CD4-positive, alpha-beta T cell (primary cell): Measurements from ENCODE around the gene PACSIN3. TPM values are rescaled to one million over a fixed set of nuclear protein-coding genes. Genes with fewer than 3 reads are reported as not detected.
"Not testable (repeated sequence)": the region's sequence is repeated elsewhere in the genome, so short reads cannot be mapped to it uniquely, and the experiment has no call there.

ENCODE experiments used
- ATAC-seq: fragments of 200-7000 bp; cut with Tn5 transposase; one replicate; pipeline ENCODE4 v1.10.0; 2022; ENCODE audit warnings: mild to moderate bottlenecking; ENCODE audit not compliant: poor library complexity
- CTCF ChIA-PET: fragments of 350-600 bp; sonication (Branson Sonifier 250); formaldehyde crosslinking; loops from one replicate; lab custom pipeline; 2021; ENCODE audit warnings: antibody characterized with exemption, inconsistent platforms; lab: Charles Lee
- POLR2A ChIA-PET: fragments of 350-600 bp; sonication (Branson Sonifier 250); formaldehyde crosslinking; loops from one replicate; lab custom pipeline; 2021; ENCODE audit warnings: antibody characterized with exemption, inconsistent platforms; lab: Charles Lee
- DNase-seq, 14 experiments: peaks; one replicate each; pipeline ENCODE4 v3.0.0-alpha.2; 2013 to 2020; ENCODE audit warnings: mixed read lengths in 2 of 14
- H3K27ac ChIP-seq, 2 donors: one replicate each; pipeline versions ENCODE4 v1.5.1 to v1.7.0; 2013; ENCODE audit warnings: low read length in 2 of 2, low read depth in 1 of 2, mild to moderate bottlenecking in 1 of 2
- H3K27me3 ChIP-seq, 2 experiments: 1 replicate in 1 of 2; 2 replicates in 1 of 2; pipeline versions ENCODE4 v1.6.1 to v1.7.0; 2013; ENCODE audit warnings: low read length in 2 of 2, control low read depth in 1 of 2, mild to moderate bottlenecking in 1 of 2, moderate library complexity in 1 of 2; ENCODE audit not compliant: insufficient read depth in 2 of 2, control insufficient read depth in 1 of 2
- H3K36me3 ChIP-seq: one replicate; pipeline ENCODE4 v1.6.1; 2013; ENCODE audit warnings: low read length, control low read depth; ENCODE audit not compliant: insufficient read depth
- H3K4me1 ChIP-seq: one replicate; pipeline ENCODE4 v1.6.1; 2013; ENCODE audit warnings: low read length, control low read depth; ENCODE audit not compliant: insufficient read depth
- H3K4me3 ChIP-seq: one replicate; pipeline ENCODE4 v1.5.1; 2013; ENCODE audit warnings: mild to moderate bottlenecking, low read length, moderate library complexity
- H3K9me3 ChIP-seq, 2 experiments: 1 replicate in 1 of 2; 2 replicates in 1 of 2; pipeline versions ENCODE4 v1.6.1 to v1.7.0; 2013; ENCODE audit warnings: low read length in 2 of 2, mild to moderate bottlenecking in 2 of 2, control low read depth in 1 of 2, moderate library complexity in 1 of 2; ENCODE audit not compliant: control insufficient read depth in 1 of 2, insufficient read depth in 1 of 2
- H3K27ac Mint-ChIP-seq: one replicate; pipeline ENCODE4 v1.8.0; 2020; ENCODE audit warnings: mixed read lengths
- H3K27me3 Mint-ChIP-seq: one replicate; pipeline ENCODE4 v1.8.0; 2021; ENCODE audit warnings: mixed read lengths
- H3K36me3 Mint-ChIP-seq: one replicate; pipeline ENCODE4 v1.8.0; 2021; ENCODE audit warnings: low read depth, mixed read lengths
- H3K4me1 Mint-ChIP-seq: one replicate; pipeline ENCODE4 v1.8.0; 2021; ENCODE audit warnings: low read depth, mixed read lengths
- H3K4me3 Mint-ChIP-seq: one replicate; pipeline ENCODE4 v1.8.0; 2020; ENCODE audit warnings: mild to moderate bottlenecking, mixed read lengths
- H3K9me3 Mint-ChIP-seq: one replicate; pipeline ENCODE4 v1.8.0; 2020; ENCODE audit warnings: mixed read lengths
- intact Hi-C, 2 experiments: fragments of 100-400 bp; cut with DNase I in 1 of 2; cut with micrococcal nuclease in 1 of 2; formaldehyde crosslinking; loops; one replicate each; pipeline versions ENCODE4 v1.15.1 to v1.9.0; 2023 to 2025; cut with DNase I, micrococcal nuclease
- total RNA-seq, 174 experiments: library from RNA in 2 of 174; stranded (reverse) in 2 of 174; gene quantifications; one replicate each; pipeline ENCODE4 v1.2.3 and lab custom pipeline; 2021 to 2026
- TF ChIP-seq, protein P1 (sequence below): fragments of 200-600 bp; IDR thresholded peaks from one replicate; pipeline ENCODE4 v1.8.0; 2022; ENCODE audit warnings: antibody characterized with exemption, mild to moderate bottlenecking

The PACSIN3 gene
- total RNA-seq, 2 experiments from 2014 or later, result 0.27 TPM; not detected in 1

DNA sequence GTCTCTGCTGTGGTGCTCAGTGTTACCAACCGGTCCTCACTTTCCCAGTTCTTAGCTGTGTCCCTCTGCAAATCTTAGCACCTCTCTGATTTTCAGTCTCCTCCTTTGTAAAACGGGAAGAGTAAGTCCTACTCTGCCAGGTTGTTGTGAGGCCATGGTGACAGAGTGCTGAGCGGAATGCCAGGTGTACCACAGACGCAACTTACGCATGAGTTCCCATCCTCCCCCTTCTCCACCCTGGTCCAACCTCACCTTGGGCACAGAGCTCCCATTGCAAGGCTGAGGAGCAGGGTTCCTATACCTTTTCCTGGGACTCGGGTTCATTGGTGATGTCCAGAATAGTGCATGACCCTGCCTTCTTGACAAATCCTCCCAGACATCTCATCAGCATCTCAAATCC, 21.2 kb upstream of the PACSIN3 start:
- TF ChIP-seq, protein P1, sequence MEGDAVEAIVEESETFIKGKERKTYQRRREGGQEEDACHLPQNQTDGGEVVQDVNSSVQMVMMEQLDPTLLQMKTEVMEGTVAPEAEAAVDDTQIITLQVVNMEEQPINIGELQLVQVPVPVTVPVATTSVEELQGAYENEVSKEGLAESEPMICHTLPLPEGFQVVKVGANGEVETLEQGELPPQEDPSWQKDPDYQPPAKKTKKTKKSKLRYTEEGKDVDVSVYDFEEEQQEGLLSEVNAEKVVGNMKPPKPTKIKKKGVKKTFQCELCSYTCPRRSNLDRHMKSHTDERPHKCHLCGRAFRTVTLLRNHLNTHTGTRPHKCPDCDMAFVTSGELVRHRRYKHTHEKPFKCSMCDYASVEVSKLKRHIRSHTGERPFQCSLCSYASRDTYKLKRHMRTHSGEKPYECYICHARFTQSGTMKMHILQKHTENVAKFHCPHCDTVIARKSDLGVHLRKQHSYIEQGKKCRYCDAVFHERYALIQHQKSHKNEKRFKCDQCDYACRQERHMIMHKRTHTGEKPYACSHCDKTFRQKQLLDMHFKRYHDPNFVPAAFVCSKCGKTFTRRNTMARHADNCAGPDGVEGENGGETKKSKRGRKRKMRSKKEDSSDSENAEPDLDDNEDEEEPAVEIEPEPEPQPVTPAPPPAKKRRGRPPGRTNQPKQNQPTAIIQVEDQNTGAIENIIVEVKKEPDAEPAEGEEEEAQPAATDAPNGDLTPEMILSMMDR, result no peak
- intact Hi-C loops, result no loop called here
- H3K4me1 Mint-ChIP-seq, result no peaks in the 10 kb centered on the region
- H3K9me3 Mint-ChIP-seq, result no peaks in the 10 kb centered on the region
- H3K27me3 ChIP-seq, result no peaks in the 10 kb centered on the region
- no peak overlapping the region for H3K27ac Mint-ChIP-seq
- H3K27ac ChIP-seq, result no peak overlapping the region
- no peak overlapping the region for H3K4me3 ChIP-seq
- ChIA-PET CTCF (interaction anchor here (0.6 kb wide), 1 partner anchor 18 kb away, joined by 3 read pairs; no protein-coding TSS in a partner anchor), POLR2A (no interaction called here)
- H3K36me3 Mint-ChIP-seq, result no peaks in the 10 kb centered on the region
- H3K9me3 ChIP-seq, result no peaks in the 10 kb centered on the region
- H3K4me3 Mint-ChIP-seq, result no peak overlapping the region
- no peaks in the 10 kb centered on the region for H3K27me3 Mint-ChIP-seq
- no peak for DNase-seq
- no peaks in the 10 kb centered on the region for H3K4me1 ChIP-seq
- no peak for ATAC-seq
- H3K36me3 ChIP-seq, result no peaks in the 10 kb centered on the region

DNA sequence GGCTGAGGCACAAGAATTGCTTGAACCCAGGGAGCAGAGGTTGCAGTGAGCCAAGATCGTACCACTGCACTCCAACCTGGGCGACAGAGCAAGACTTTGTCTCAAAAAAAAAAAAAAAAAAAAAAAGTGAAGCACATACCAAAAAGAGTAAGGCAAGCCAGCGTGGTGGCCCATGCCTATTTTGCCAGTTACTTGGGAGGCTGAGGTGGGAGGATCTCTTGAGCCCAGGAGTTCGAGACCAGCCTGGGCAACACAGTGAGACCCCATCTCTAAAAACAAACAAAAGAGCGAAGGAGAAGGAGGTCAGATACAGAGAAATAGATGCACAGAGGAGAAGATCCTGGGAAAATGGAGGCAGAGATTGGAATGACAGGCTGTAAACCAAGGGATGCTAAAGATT, 20.3 kb upstream of the PACSIN3 start:
- H3K36me3 Mint-ChIP-seq, H3K4me1 ChIP-seq, H3K27ac Mint-ChIP-seq, H3K27ac ChIP-seq, H3K4me1 Mint-ChIP-seq, H3K27me3 ChIP-seq, ATAC-seq, H3K4me3 Mint-ChIP-seq, DNase-seq, intact Hi-C loops, H3K9me3 Mint-ChIP-seq, H3K27me3 Mint-ChIP-seq, POLR2A ChIA-PET, H3K4me3 ChIP-seq, H3K9me3 ChIP-seq, H3K36me3 ChIP-seq: not testable (repeated sequence)
- CTCF ChIA-PET, result interaction anchor here (0.7 kb wide), 1 partner anchor 18 kb away, joined by 3 read pairs; no protein-coding TSS in a partner anchor

DNA sequence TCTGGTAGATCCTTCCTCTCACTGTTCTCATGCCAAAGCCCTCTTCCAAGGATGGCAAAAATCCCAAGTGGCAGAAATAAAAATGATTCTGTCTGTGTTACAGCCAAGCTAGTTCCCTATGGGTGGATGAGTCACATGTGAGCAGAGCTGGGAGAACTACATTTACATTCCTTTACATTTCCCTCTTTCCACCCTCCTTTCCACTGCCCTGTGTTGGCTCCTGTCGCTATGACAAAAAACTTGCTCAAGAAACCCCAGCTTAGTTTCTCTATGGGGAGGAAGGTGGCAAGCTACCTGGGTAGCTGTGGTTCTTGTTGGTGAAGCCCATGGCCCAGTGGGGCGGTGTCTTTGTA, 18.4 kb upstream of the PACSIN3 start:
- H3K4me1 ChIP-seq, result no peaks in the 10 kb centered on the region
- no peaks in the 10 kb centered on the region for H3K36me3 Mint-ChIP-seq
- no peak overlapping the region for H3K4me3 Mint-ChIP-seq
- intact Hi-C loops, result no loop called here
- ATAC-seq, result no peak
- no peaks in the 10 kb centered on the region for H3K27me3 ChIP-seq
- POLR2A ChIA-PET, result interaction anchor here (0.7 kb wide), 1 partner anchor 64 kb away, joined by 3 read pairs; no protein-coding TSS in a partner anchor
- no peak overlapping the region for H3K27ac Mint-ChIP-seq
- DNase-seq, result no peak
- no peak overlapping the region for H3K4me3 ChIP-seq
- TF ChIP-seq, protein P1, result no peak
- H3K9me3 Mint-ChIP-seq, result no peaks in the 10 kb centered on the region
- H3K4me1 Mint-ChIP-seq, result no peaks in the 10 kb centered on the region
- CTCF ChIA-PET, result interaction anchor here (0.7 kb wide), 1 partner anchor 637 kb away, joined by 3 read pairs; no protein-coding TSS in a partner anchor
- no peaks in the 10 kb centered on the region for H3K9me3 ChIP-seq
- no peaks in the 10 kb centered on the region for H3K27me3 Mint-ChIP-seq
- no peak overlapping the region for H3K27ac ChIP-seq
- H3K36me3 ChIP-seq, result no peaks in the 10 kb centered on the region

DNA sequence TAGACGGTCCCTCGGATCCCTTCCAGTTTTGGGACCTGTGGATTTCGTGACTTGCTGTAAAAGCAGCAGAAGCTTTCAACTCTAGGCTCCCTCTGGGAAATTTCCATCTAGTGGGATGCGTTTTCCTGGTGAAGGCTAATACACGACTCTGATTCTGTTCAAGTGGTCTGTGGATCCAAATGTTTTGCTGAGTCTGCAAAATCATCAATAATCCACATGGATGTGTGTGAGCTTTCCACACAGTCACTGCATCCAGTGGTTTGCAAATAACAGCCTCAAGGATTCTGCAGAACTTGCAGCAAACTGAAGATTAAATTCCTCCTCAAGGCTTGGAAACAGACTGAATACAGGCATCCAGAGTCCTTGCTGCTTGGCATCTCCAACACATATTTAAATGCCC, 16.3 kb upstream of the PACSIN3 start:
- Mint-ChIP-seq H3K9me3 (no peaks in the 10 kb centered on the region), H3K27me3 (no peaks in the 10 kb centered on the region), H3K4me3 (no peak overlapping the region), H3K27ac (no peak overlapping the region), H3K36me3 (no peaks in the 10 kb centered on the region), H3K4me1 (no peaks in the 10 kb centered on the region)
- CTCF ChIA-PET, result no interaction called here
- intact Hi-C loops, result no loop called here
- Histone ChIP-seq H3K4me3 (no peak overlapping the region), H3K27me3 (no peaks in the 10 kb centered on the region), H3K36me3 (no peaks in the 10 kb centered on the region), H3K4me1 (no peaks in the 10 kb centered on the region), H3K27ac (no peak overlapping the region), H3K9me3 (no peaks in the 10 kb centered on the region)
- DNase-seq (no peak), ATAC-seq (no peak)
- POLR2A ChIA-PET, result no interaction called here
- TF ChIP-seq, protein P1, result no peak
